NT2/D1 (cell line): Measurements from ENCODE around the gene CYBRD1.

Experiments
- SUZ12 ChIP-seq: IDR thresholded peaks from 2 replicates; pipeline ENCODE4 v1.6.1; 2011; ENCODE audit not compliant: insufficient read length, insufficient read depth; ENCODE audit errors: extremely low read depth
- YY1 ChIP-seq: IDR thresholded peaks from 2 replicates; pipeline ENCODE4 v1.6.1; 2011; ENCODE audit not compliant: insufficient read length, insufficient read depth
- ZNF274 ChIP-seq: IDR thresholded peaks from 2 replicates; pipeline ENCODE4 v1.6.1; 2011; ENCODE audit warnings: mild to moderate bottlenecking, low read depth, low read length

DNA sequence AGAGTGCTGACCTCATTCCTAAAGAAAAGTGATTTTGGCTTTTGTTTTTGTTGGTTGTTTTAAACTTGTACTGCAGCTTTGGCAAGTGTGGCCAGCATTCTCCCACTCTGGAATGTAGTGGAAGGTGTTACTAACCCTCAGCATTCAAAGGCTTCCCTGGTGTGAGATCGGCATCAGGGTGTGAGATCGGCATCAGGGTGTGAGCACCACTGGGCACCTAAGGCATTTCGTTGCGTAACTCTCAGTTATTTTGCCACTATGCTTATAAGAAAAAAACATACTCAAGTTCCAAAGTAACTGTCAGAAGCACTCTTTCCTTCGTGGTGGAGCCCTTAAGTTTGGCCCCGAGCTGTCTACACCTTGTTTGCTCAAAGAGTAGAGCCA is 1.7 kb downstream of the CYBRD1 start:
- TF ChIP-seq ZNF274 (no peak), YY1 (no peak), SUZ12 (no peak)
